GM13976 (cell line): ENCODE data around the gene RARS2.

ENCODE experiments used
- DNase-seq: peaks from one replicate; pipeline ENCODE4 v3.0.0; 2012; ENCODE audit warnings: low spot score
- in situ Hi-C: fragments of 300-500 bp; cut with MboI; formaldehyde crosslinking; loops from one replicate; pipeline ENCODE4 v1.12.0; 2022; ENCODE audit warnings: low sequenced_read_pairs, mixed read lengths, inconsistent platforms; ENCODE audit not compliant: unreplicated experiment
- TF ChIP-seq, protein P1 (sequence below): IDR thresholded peaks from 2 replicates; pipeline ENCODE4 v1.5.1; 2012; ENCODE audit warnings: borderline replicate concordance, mild to moderate bottlenecking; ENCODE audit not compliant: insufficient read depth; ENCODE audit errors: extremely low read depth, missing control alignments, control extremely low read depth

The RARS2 gene

GRCh38 chr6:87575423-87575822 is 14.4 kb downstream of the RARS2 start:
- in situ Hi-C loops = no loop called here
- no peak for DNase-seq
- TF ChIP-seq, protein P1, sequence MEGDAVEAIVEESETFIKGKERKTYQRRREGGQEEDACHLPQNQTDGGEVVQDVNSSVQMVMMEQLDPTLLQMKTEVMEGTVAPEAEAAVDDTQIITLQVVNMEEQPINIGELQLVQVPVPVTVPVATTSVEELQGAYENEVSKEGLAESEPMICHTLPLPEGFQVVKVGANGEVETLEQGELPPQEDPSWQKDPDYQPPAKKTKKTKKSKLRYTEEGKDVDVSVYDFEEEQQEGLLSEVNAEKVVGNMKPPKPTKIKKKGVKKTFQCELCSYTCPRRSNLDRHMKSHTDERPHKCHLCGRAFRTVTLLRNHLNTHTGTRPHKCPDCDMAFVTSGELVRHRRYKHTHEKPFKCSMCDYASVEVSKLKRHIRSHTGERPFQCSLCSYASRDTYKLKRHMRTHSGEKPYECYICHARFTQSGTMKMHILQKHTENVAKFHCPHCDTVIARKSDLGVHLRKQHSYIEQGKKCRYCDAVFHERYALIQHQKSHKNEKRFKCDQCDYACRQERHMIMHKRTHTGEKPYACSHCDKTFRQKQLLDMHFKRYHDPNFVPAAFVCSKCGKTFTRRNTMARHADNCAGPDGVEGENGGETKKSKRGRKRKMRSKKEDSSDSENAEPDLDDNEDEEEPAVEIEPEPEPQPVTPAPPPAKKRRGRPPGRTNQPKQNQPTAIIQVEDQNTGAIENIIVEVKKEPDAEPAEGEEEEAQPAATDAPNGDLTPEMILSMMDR = no peak

GRCh38 chr6:87574237-87574804 is 15.5 kb downstream of the RARS2 start:
- peak; percentile 26 for DNase-seq
- TF ChIP-seq, protein P1 = no peak
- in situ Hi-C loops = no loop called here

DNA sequence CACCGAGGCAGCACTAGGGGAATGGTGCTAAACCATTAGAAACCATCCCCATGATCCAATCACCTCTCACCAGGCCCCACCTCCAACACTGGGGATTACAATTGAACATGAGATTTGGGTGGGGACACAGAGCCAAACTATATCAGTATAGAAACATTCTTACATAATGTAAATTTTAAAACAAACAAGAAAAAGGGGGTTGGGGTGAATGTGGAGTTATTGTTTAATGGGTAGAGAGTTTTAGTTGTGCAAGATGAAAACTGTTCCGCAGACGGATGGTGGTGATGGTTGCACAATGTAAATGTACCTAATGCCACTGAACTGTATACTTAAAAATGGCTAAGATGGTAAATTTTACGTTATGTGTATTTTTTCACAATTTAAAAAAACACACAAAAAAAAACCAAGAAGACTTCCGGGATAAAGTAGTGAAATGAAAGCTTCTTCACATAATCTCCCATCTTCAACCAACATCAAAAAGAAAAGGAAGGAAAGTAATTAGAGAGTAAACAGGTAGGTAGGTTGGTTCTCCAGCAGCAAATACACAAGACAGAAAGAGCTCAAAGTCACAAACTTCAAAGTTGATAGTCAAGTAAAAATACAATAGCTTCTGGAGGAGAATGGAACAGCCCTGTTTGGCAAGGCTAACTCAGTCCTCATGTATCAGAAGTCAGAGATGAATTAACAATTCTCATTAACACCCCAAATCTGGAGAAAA is 16.3 kb downstream of the RARS2 start:
- no peak for DNase-seq
- in situ Hi-C loops = no loop called here
- TF ChIP-seq, protein P1 = no peak

GRCh38 chr6:87572883-87573282 is 16.9 kb downstream of the RARS2 start:
- TF ChIP-seq, protein P1 = no peak
- DNase-seq = no peak
- in situ Hi-C loops = no loop called here

DNA sequence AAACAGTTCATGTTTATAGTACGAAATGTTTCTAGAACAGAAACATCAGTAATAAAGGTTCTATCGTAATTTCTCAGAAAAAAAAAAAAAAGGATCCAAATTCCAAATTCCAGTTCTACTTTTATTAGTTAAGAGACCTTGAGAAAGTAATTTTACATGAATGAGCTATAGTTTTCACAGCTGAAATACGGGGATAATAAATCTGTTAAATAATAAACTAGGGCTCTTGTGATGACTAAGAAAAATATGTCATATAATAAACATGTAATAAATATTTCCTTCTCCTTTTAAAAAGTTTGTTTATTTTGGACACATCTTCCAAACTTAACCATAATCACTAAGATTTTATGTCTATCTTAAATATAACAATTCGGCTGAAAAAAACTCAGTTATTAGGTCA is 17.8 kb downstream of the RARS2 start:
- DNase-seq = no peak
- in situ Hi-C loops = no loop called here
- TF ChIP-seq, protein P1 = no peak

DNA sequence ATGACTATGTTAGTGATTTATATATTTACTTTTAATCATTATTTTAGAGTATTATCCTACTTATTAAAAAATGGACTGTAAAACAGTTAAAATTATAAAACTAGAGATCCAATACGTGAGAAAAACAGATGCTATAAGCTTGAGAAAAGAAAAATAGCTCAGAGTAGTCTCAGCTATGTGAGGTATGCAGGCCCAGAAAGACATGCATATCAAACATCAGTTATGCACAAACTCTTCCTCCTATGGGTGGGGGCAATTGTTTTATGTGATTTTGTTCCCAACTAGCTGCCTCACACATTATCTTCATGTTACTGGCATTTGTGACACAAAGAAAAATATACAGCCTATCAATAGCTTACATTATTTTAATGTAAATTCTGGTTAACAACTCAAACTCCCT is 28.8 kb downstream of the RARS2 start:
- in situ Hi-C loops = no loop called here
- TF ChIP-seq, protein P1 = no peak
- DNase-seq = no peak
